Measurements from ENCODE around the gene TEAD1.

- TF ChIP-seq THAP12 (CRISPR knock-in tag; IDR thresholded peaks at IDR 0.05) (no peak), NBN (IDR thresholded peaks at IDR 0.05; ENCODE audit: low read depth) (no peak), SP1 (CRISPR knock-in tag; IDR thresholded peaks at IDR 0.05) (no peak), EZH2 (IDR thresholded peaks at IDR 0.05; ENCODE audit: borderline replicate concordance, low read depth, low read length) (no peak), CSDE1 (IDR thresholded peaks at IDR 0.05) (no peak), SNAPC5 (CRISPR knock-in tag; IDR thresholded peaks at IDR 0.05) (no peak), ATF2 (CRISPR knock-in tag; IDR thresholded peaks at IDR 0.05) (no peak), CTCF (IDR thresholded peaks at IDR 0.05 in 2 of 3, conservative IDR thresholded peaks at IDR 0.05 in 1 of 3; ENCODE audit: insufficient read depth in 2 of 3, low read depth in 1 of 3, low read length in 3 of 3) (no peak), PRPF4 (IDR thresholded peaks at IDR 0.05; ENCODE audit: insufficient read depth, low read depth, low read length, poor library complexity, severe bottlenecking) (no peak), GABPA (tag; conservative IDR thresholded peaks at IDR 0.05; ENCODE audit: low read depth) (no peak), POLR2A (conservative IDR thresholded peaks at IDR 0.05) (no peak), TRIM24 (IDR thresholded peaks at IDR 0.05) (no peak)
Measured at GRCh38 chr11:12901272-12901671, 227.1 kb downstream of the TEAD1 start.
